ENCODE results near the gene TAF5L. TPM values are rescaled to one million over a fixed set of nuclear protein-coding genes. Genes with fewer than 3 reads are reported as not detected.

TAF5L gene
- total RNA-seq, 1 experiment from 2014 or later, result 16.4 TPM

DNA sequence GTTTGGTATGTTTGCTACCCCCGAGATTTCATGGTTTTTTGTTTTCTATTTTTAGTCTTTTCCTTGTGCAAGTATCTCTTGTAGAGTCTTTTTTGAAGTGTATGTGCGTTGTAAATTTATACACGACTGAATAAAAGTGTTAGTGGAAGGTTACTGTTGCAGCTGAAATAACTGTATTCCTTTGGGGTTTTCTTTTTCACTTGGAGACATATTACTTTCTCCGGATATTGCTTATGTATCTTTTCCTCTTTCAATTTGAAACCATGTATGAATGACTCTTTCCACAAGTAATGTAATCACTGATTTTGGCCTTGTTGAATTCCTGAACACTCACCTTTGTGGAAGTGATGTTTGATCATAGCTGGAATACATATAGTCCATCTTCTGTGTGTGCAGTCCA lies 1.1 kb upstream of the TAF5L start:
- peak overlapping the region; percentile 89 for H3K4me2 ChIP-seq
- H2AFZ ChIP-seq, result peak overlapping the region; percentile 99
- peak overlapping the region; percentile 99 for H3K4me3 ChIP-seq
- H3K27ac ChIP-seq, result no peak overlapping the region
- no peak for TF ChIP-seq EZH2 (IDR thresholded peaks at IDR 0.05; ENCODE audit: low read depth)
- TF ChIP-seq, protein P1, sequence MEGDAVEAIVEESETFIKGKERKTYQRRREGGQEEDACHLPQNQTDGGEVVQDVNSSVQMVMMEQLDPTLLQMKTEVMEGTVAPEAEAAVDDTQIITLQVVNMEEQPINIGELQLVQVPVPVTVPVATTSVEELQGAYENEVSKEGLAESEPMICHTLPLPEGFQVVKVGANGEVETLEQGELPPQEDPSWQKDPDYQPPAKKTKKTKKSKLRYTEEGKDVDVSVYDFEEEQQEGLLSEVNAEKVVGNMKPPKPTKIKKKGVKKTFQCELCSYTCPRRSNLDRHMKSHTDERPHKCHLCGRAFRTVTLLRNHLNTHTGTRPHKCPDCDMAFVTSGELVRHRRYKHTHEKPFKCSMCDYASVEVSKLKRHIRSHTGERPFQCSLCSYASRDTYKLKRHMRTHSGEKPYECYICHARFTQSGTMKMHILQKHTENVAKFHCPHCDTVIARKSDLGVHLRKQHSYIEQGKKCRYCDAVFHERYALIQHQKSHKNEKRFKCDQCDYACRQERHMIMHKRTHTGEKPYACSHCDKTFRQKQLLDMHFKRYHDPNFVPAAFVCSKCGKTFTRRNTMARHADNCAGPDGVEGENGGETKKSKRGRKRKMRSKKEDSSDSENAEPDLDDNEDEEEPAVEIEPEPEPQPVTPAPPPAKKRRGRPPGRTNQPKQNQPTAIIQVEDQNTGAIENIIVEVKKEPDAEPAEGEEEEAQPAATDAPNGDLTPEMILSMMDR (conservative IDR thresholded peaks at IDR 0.05), result no peak
- H3K36me3 ChIP-seq (ENCODE audit: low read depth), result peaks cover 13% of the 10 kb centered on the region
- H3K9me3 ChIP-seq (ENCODE audit: insufficient read depth, low read depth), result no peaks in the 10 kb centered on the region
- H3K27me3 ChIP-seq (ENCODE audit: insufficient read depth, low read depth), result no peaks in the 10 kb centered on the region
- peaks cover 22% of the 10 kb centered on the region for H3K4me1 ChIP-seq (replicated peaks; ENCODE audit: insufficient read depth)
- no peak for DNase-seq
- H4K20me1 ChIP-seq (ENCODE audit: insufficient read depth), result peaks cover 35% of the 10 kb centered on the region
- no peaks in the 10 kb centered on the region for H3K9me2 ChIP-seq (ENCODE audit: insufficient read depth)
- ChIA-PET POLR2A (ENCODE audit: unreplicated experiment) (no interaction called here), CTCF (no interaction called here)
- peaks cover 81% of the 10 kb centered on the region for H3K79me2 ChIP-seq (ENCODE audit: low read depth)
- H3F3A ChIP-seq (ENCODE audit: insufficient read depth, low read depth), result peaks cover 15% of the 10 kb centered on the region; the same call in 1 of the 2 replicates
- BruUV-seq (replicated peaks), result no TSS peak
- intact Hi-C loops (cut with micrococcal nuclease; ENCODE audit: unreplicated experiment), result no loop called here

DNA sequence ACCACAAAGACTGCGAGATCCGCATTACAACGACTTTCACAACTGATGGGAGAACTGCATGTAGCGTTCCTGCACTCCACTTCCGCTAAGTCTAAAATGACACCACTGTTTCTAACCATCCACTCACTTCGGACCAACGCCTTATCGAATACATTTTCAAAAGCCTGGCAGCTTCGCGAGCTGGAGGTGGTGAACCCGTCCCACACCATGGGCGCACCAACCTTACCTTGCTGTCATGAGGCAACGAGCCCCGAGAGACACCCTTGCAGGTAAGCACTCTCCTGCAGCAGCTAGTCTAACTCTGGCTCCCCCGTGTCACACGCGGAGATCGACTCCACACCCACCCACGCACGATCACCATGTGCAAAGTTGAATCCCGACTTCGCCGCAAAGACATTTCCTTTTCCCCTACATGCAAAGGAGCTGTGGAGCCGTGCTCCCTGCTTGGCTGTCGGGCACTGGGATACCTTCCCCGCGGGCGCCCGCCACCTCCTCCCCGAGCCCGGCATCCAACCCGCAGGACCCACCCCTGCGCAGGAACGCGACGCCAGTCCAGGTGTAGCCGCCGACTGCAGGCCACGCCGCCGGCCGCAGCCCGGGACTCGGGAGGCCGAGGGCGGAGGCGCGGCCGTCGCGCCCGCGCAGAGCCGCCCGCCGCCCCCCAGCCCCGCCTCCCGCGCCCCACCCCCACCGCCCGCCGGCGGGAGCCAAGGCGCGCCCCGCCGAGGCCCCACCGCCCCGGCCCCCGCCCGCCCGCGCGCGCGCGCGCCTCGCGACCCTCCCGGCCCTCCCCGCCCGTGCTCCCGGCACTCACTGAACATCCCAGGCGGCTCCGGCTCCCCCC lies 629 bp downstream of the TAF5L start:
- Histone ChIP-seq H4K20me1 (ENCODE audit: insufficient read depth) (peaks cover 42% of the 10 kb centered on the region), H3K79me2 (ENCODE audit: low read depth) (peaks cover 89% of the 10 kb centered on the region), H3K27ac (peak overlapping the region; percentile 27; the same call in 1 of the 2 replicates), H3F3A (ENCODE audit: insufficient read depth, low read depth) (peaks cover 15% of the 10 kb centered on the region; the same call in 1 of the 2 replicates), H3K9me2 (ENCODE audit: insufficient read depth) (no peaks in the 10 kb centered on the region), H2AFZ (peak overlapping the region; percentile 94), H3K9me3 (ENCODE audit: insufficient read depth, low read depth) (no peaks in the 10 kb centered on the region), H3K27me3 (ENCODE audit: insufficient read depth, low read depth) (no peaks in the 10 kb centered on the region), H3K4me3 (peak overlapping the region; percentile 99), H3K4me2 (peak overlapping the region; percentile 96), H3K4me1 (replicated peaks; ENCODE audit: insufficient read depth) (peaks cover 22% of the 10 kb centered on the region), H3K36me3 (ENCODE audit: low read depth) (peaks cover 13% of the 10 kb centered on the region)
- CTCF ChIA-PET, result no interaction called here
- DNase-seq, result peak; percentile 63 to 73
- no TSS peak for BruUV-seq (replicated peaks)
- POLR2A ChIA-PET (ENCODE audit: unreplicated experiment), result interaction anchor here (0.9 kb wide), 1 partner anchor 66 kb away, joined by 4 read pairs; no protein-coding TSS in a partner anchor
- intact Hi-C loops (cut with micrococcal nuclease; ENCODE audit: unreplicated experiment), result no loop called here
- TF ChIP-seq EZH2 (IDR thresholded peaks at IDR 0.05; ENCODE audit: low read depth), result no peak
- TF ChIP-seq, protein P1 (conservative IDR thresholded peaks at IDR 0.05), result no peak

DNA sequence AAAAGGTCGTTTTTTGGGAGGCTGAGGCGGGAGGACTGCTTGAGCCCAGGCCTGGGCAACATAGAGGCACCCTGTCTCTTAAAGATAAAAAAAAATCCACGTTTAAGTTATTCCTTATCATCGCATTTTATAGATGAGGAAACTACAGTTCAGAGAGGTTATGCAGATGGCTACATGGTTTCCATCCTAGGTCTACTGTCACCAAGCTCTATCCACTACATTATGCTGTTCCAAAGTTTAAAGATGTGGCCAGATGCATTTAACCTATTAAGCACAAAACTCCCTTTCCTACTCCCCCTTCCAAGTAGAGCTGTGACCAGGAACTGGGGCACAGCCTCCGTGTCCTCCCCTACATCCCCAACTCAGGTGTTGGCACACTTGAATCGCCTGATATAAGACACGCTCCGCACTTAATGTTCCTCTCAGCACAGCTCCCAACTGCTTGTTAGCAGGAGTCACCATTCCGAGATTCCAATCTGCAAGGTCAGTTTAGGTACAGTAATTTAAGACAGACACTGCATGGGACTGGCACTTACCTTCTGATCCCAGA lies 1.3 kb downstream of the TAF5L start:
- intact Hi-C loops (cut with micrococcal nuclease; ENCODE audit: unreplicated experiment), result no loop called here
- Histone ChIP-seq H4K20me1 (ENCODE audit: insufficient read depth) (peaks cover 44% of the 10 kb centered on the region), H3F3A (ENCODE audit: insufficient read depth, low read depth) (peaks cover 15% of the 10 kb centered on the region; the same call in 1 of the 2 replicates), H3K27ac (peak overlapping the region; percentile 17; the same call in 1 of the 2 replicates), H3K4me2 (peak overlapping the region; percentile 96), H3K9me3 (ENCODE audit: insufficient read depth, low read depth) (no peaks in the 10 kb centered on the region), H3K36me3 (ENCODE audit: low read depth) (peaks cover 13% of the 10 kb centered on the region), H3K79me2 (ENCODE audit: low read depth) (peaks cover 89% of the 10 kb centered on the region), H3K9me2 (ENCODE audit: insufficient read depth) (no peaks in the 10 kb centered on the region), H3K4me3 (peak overlapping the region; percentile 99), H3K4me1 (replicated peaks; ENCODE audit: insufficient read depth) (peaks cover 22% of the 10 kb centered on the region), H2AFZ (peak overlapping the region; percentile 94), H3K27me3 (ENCODE audit: insufficient read depth, low read depth) (no peaks in the 10 kb centered on the region)
- CTCF ChIA-PET, result interaction anchor here (0.6 kb wide), 1 partner anchor 541 kb away, joined by 3 read pairs; no protein-coding TSS in a partner anchor
- TSS peak; percentile 22 for BruUV-seq (replicated peaks)
- DNase-seq, result no peak
- TF ChIP-seq, protein P1 (conservative IDR thresholded peaks at IDR 0.05), result no peak
- no peak for TF ChIP-seq EZH2 (IDR thresholded peaks at IDR 0.05; ENCODE audit: low read depth)
- POLR2A ChIA-PET (ENCODE audit: unreplicated experiment), result no interaction called here

All from PC-9 (cell line).